Esophagus (tissue), 2 donors: Measurements from ENCODE around the gene XXYLT1. TPM values are rescaled to one million over a fixed set of nuclear protein-coding genes. Genes with fewer than 3 reads are reported as not detected.
A peak's percentile ranks its signal among the peaks of the same experiment; 100 is the strongest.

Experiments used
- H3K27ac ChIP-seq, 2 donors: one replicate each; pipeline ENCODE4 v1.5.1; 2013; ENCODE audit warnings: low read depth in 2 of 2, mild to moderate bottlenecking in 2 of 2, inconsistent platforms in 1 of 2, low read length in 1 of 2, moderate library complexity in 1 of 2
- H3K27me3 ChIP-seq, 2 donors: one replicate each; pipeline ENCODE4 v1.6.1; 2013; ENCODE audit warnings: low read length in 2 of 2, control low read depth in 1 of 2, mild to moderate bottlenecking in 1 of 2; ENCODE audit not compliant: insufficient read depth in 2 of 2, control insufficient read depth in 1 of 2
- H3K36me3 ChIP-seq, 2 donors: one replicate each; pipeline ENCODE4 v1.6.1; 2013; ENCODE audit warnings: low read length in 1 of 2; ENCODE audit not compliant: control insufficient read depth in 2 of 2, insufficient read depth in 2 of 2
- H3K4me1 ChIP-seq, 2 donors: one replicate each; pipeline ENCODE4 v1.6.1; 2013; ENCODE audit warnings: low read length in 1 of 2; ENCODE audit not compliant: control insufficient read depth in 2 of 2, insufficient read depth in 2 of 2
- H3K4me3 ChIP-seq, 2 donors: one replicate each; pipeline ENCODE4 v1.5.1; 2013; ENCODE audit warnings: low read length in 2 of 2, mild to moderate bottlenecking in 2 of 2, low read depth in 1 of 2, moderate library complexity in 1 of 2
- H3K9me3 ChIP-seq, 2 donors: one replicate each; pipeline ENCODE4 v1.6.1; 2013; ENCODE audit warnings: mild to moderate bottlenecking in 2 of 2, low read depth in 1 of 2, low read length in 1 of 2, moderate library complexity in 1 of 2; ENCODE audit not compliant: control insufficient read depth in 2 of 2, insufficient read depth in 1 of 2
- whole genome bisulfite sequencing, 2 donors: extraction: QIAGEN DNeasy Blood & Tissue Kit; methylation state at CpG; one replicate each; pipeline ENCODE4 v1.1.7; 2013; 5-methylcytosine and 5-hydroxymethylcytosine counted together
- polyA plus RNA-seq, 2 donors: library from polyadenylated mRNA; stranded (reverse); fragments of 200-250 nt; gene quantifications; one replicate each; pipeline ENCODE4 v1.2.3, GENCODE V29; 2013
- donor health status: healthy with polysubstance abuse.
- donor health status: Bipolar disorder and iron deficiency.

The XXYLT1 gene
- polyA plus RNA-seq, 2 donors: 10.2 to 10.4 TPM

GRCh38 chr3:195129644-195130492, 141.1 kb downstream of the XXYLT1 start:
- Histone ChIP-seq H3K27ac (no peak overlapping the region), H3K4me3 (no peak overlapping the region), H3K9me3 (no peaks in the 10 kb centered on the region), H3K4me1 (peaks cover 2 to 21% of the 10 kb centered on the region in 2 donors), H3K36me3 (no peaks in the 10 kb centered on the region), H3K27me3 (no peaks in the 10 kb centered on the region)
- WGBS, 2 donors: 50 to 67% methylated on average over 11 of the region's 11 CpGs

GRCh38 chr3:195129072-195129643, 141.8 kb downstream of the XXYLT1 start:
- Histone ChIP-seq H3K9me3 (no peaks in the 10 kb centered on the region), H3K27ac (no peak overlapping the region), H3K4me1 (peaks cover 2 to 21% of the 10 kb centered on the region in 2 donors), H3K27me3 (no peaks in the 10 kb centered on the region), H3K36me3 (no peaks in the 10 kb centered on the region), H3K4me3 (no peak overlapping the region)
- WGBS, 2 donors: 84 to 91% methylated on average over 12 of the region's 12 CpGs

DNA sequence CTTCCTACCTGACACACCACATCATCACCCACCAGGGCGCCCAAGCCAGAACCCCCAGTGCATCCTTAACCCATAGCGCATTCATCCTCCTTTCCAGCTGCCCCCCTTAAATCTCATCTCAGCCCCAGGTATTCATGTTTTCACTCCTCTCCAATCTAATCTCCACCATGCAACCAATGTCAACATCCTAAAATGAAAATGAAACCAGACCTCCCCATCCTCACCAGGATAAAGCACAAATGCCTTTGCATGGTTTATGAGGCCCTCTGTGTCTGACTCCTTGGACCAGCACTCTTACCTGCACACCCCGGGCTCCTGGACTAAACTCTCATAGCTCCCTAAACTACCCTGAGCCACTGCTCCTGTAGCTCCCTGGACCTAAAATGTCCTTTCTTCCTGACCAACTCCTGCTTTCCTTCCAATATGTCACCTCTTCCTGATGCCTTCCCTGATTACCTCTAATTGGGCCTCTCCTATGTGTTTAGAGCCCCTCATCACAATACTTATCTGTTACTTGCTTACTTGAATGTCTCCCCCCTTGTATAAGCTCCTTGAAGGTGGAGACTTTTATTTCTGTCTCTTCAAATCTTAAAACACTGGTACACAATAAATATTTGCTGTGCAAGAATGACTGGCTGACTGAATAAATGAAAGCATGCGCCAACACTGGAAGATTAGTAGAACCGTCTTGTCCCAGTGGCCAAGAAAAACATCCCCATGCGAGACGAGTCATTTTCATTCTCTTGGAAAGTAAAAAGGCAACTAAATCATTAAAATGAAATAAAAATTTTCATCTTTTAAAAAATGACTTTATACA, 142.5 kb downstream of the XXYLT1 start:
- no peak overlapping the region for H3K27ac ChIP-seq
- WGBS, 2 donors: 72 to 76% methylated on average over 7 of the region's 7 CpGs
- no peaks in the 10 kb centered on the region for H3K36me3 ChIP-seq
- H3K27me3 ChIP-seq: no peaks in the 10 kb centered on the region
- H3K9me3 ChIP-seq: no peaks in the 10 kb centered on the region
- H3K4me3 ChIP-seq: no peak overlapping the region
- peaks cover 2 to 21% of the 10 kb centered on the region in 2 donors for H3K4me1 ChIP-seq

GRCh38 chr3:195126056-195126605, 144.8 kb downstream of the XXYLT1 start:
- Histone ChIP-seq H3K4me3 (no peak overlapping the region), H3K27ac (no peak overlapping the region), H3K36me3 (peaks cover 0 to under 1% of the 10 kb centered on the region in 2 donors), H3K4me1 (peaks cover 0 to 10% of the 10 kb centered on the region in 2 donors), H3K27me3 (no peaks in the 10 kb centered on the region), H3K9me3 (no peaks in the 10 kb centered on the region)
- WGBS, 2 donors: 90 to 95% methylated on average over 14 of the region's 14 CpGs

GRCh38 chr3:195125646-195126045, 145.3 kb downstream of the XXYLT1 start:
- no peaks in the 10 kb centered on the region for H3K9me3 ChIP-seq
- no peaks in the 10 kb centered on the region for H3K27me3 ChIP-seq
- H3K36me3 ChIP-seq: peaks cover 0 to 3% of the 10 kb centered on the region in 2 donors
- no peak overlapping the region for H3K27ac ChIP-seq
- peaks cover 3 to 5% of the 10 kb centered on the region in 2 donors for H3K4me1 ChIP-seq
- H3K4me3 ChIP-seq: no peak overlapping the region
- 88 to 92% methylated on average over 11 of the region's 11 CpGs for WGBS, 2 donors

DNA sequence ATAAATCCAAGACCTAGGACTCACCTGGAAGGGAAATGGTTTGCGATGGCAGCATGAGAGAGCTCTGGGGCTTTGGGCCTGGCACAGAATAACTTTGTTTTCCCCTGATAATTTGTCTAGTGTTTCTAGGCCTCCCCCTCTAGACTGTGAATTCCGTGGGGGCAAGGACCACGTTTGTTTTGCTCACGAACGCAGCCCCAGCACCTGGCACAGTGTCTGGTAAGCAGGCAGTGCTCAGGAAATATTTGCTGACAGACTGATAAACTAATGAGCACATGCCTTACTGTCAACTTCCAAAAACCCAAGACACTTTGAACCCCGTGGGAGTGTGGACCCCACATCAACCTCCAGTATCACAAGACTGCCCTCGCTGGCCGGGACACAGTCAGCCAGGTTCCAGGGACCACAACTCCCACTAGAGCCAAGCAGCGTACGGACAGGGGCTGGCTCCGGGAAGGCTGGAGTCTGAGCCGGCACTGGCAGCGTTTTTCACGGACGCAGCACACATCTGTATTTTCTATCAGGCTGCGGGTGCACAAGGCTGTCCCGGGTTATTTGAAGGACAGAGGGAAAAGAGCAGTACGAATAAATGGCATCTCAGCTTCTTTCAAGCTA, 146.5 kb downstream of the XXYLT1 start:
- Histone ChIP-seq H3K9me3 (no peaks in the 10 kb centered on the region), H3K36me3 (peaks cover 0 to 3% of the 10 kb centered on the region in 2 donors), H3K4me1 (peaks cover 0 to 4% of the 10 kb centered on the region in 2 donors), H3K27me3 (no peaks in the 10 kb centered on the region), H3K4me3 (no peak overlapping the region), H3K27ac (no peak overlapping the region)
- 81 to 87% methylated on average over 18 of the region's 18 CpGs for WGBS, 2 donors

GRCh38 chr3:195123281-195123691, 147.7 kb downstream of the XXYLT1 start:
- Histone ChIP-seq H3K9me3 (no peaks in the 10 kb centered on the region), H3K27ac (no peak overlapping the region), H3K4me3 (no peak overlapping the region), H3K4me1 (peaks cover 4 to 5% of the 10 kb centered on the region in 2 donors), H3K27me3 (no peaks in the 10 kb centered on the region), H3K36me3 (peaks cover 0 to 3% of the 10 kb centered on the region in 2 donors)
- WGBS, 2 donors: 82 to 86% methylated on average over 13 of the region's 13 CpGs

DNA sequence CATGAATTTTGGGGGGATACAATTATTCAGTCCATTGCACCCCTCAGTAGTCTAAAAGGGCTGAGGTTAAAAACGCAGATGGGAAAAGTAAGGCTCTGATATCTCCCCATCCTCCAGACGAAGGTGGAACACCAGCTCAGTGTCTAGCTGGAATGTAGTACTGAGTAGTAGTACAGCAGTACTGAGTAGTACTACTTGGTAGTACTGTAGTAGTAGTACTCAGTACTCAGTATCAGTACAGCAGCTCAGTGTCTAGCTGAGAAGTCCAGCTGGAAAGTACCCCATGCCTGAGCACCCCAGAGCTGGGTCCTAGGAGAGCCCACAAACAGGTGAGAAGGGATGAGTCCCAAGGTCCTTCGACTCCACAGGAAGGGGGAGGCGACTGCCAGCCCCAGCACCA, 148.7 kb downstream of the XXYLT1 start:
- H3K36me3 ChIP-seq: peaks cover 0 to 3% of the 10 kb centered on the region in 2 donors
- peaks cover 4 to 9% of the 10 kb centered on the region in 2 donors for H3K4me1 ChIP-seq
- no peaks in the 10 kb centered on the region for H3K27me3 ChIP-seq
- no peaks in the 10 kb centered on the region for H3K9me3 ChIP-seq
- H3K27ac ChIP-seq: no peak overlapping the region
- 89 to 95% methylated on average over 4 of the region's 4 CpGs for WGBS, 2 donors
- H3K4me3 ChIP-seq: no peak overlapping the region

DNA sequence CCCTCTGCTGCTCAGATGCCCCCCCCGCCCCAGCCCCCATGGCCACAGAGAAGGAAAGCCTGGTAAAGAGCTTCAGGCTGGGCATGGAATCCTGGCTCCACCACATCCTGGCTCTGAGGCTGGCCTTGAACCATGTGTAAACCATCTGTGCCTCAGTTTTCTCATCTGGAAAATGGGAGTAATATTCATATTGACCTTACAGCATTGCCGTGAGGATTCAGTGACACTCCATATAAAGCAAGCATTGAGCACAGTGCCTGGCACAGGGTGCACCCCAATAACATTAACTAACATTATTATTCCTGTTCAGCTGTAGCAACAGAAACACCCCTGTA, 150.7 kb downstream of the XXYLT1 start:
- 93 to 96% methylated on average over 1 to 2 of the region's 2 CpGs for WGBS, 2 donors
- peaks cover 3 to 6% of the 10 kb centered on the region in 2 donors for H3K36me3 ChIP-seq
- H3K27me3 ChIP-seq: no peaks in the 10 kb centered on the region
- no peak overlapping the region for H3K4me3 ChIP-seq
- peaks cover 4 to 14% of the 10 kb centered on the region in 2 donors for H3K4me1 ChIP-seq
- peak overlapping the region; percentile 27 to 28 for H3K27ac ChIP-seq
- no peaks in the 10 kb centered on the region for H3K9me3 ChIP-seq
